T-helper 1 cell treated with Interleukin-12 subunit alpha and Interleukin-12 subunit beta and Interleukin-4 antibody, amounts not matched to agents 30 ng/mL and 1 ng/mL, for 36 hours (primary cell): ENCODE data around the gene MDFI. TPM values are rescaled to one million over a fixed set of nuclear protein-coding genes. Genes with fewer than 3 reads are reported as not detected.

Experiments
- intact Hi-C: fragments of 100-400 bp; cut with micrococcal nuclease; formaldehyde crosslinking; loops from one replicate; pipeline ENCODE4 v1.15.1; 2024
- total RNA-seq: library from RNA; stranded (reverse); gene quantifications from 2 replicates; pipeline ENCODE4 v1.2.3, GENCODE V29; 2022

MDFI gene
- total RNA-seq, 1 donor from 2014 or later: not detected

GRCh38 chr6:41670703-41671360 is 32.6 kb downstream of the MDFI start:
- intact Hi-C loops: no loop called here

DNA sequence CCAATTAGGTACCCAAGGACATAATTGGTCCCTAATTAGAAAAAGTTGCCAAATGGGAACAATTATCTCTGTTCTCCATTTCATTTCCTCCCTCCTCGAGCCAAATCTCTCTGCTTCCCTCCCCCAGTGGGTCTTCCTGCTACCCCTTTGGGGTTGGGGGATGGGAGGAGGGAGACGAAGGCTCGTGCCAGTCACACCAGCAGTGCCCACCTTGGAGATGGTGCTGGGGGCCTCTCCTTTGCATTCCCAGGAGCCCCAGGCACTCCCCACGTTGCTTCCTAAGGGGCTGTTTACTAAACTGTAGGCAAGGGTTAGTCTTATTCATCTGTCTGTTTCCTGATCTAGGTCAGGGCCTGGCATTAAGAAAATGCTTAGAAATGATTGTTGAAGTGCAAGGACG is 33.1 kb downstream of the MDFI start:
- intact Hi-C loops: no loop called here

DNA sequence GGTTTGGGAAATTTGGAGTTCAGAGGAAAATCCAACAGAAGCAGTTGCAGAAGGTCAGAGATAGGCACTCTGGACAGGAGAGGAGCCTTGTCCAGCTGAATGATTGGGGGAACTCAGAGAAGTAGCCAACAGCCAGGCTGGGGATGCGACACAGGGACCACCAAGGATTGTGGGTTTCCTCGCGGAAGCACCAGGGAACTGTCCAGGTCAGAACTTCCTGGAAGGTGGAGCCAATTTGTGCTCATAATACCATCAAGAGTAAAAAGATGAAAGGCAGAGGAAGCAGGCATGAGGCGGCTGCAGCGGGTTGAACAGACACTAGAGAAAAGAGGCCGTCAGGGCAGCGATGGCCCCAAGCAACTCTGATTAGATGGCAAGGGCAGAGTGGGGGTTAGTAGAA is 33.7 kb downstream of the MDFI start:
- intact Hi-C loops: no loop called here

DNA sequence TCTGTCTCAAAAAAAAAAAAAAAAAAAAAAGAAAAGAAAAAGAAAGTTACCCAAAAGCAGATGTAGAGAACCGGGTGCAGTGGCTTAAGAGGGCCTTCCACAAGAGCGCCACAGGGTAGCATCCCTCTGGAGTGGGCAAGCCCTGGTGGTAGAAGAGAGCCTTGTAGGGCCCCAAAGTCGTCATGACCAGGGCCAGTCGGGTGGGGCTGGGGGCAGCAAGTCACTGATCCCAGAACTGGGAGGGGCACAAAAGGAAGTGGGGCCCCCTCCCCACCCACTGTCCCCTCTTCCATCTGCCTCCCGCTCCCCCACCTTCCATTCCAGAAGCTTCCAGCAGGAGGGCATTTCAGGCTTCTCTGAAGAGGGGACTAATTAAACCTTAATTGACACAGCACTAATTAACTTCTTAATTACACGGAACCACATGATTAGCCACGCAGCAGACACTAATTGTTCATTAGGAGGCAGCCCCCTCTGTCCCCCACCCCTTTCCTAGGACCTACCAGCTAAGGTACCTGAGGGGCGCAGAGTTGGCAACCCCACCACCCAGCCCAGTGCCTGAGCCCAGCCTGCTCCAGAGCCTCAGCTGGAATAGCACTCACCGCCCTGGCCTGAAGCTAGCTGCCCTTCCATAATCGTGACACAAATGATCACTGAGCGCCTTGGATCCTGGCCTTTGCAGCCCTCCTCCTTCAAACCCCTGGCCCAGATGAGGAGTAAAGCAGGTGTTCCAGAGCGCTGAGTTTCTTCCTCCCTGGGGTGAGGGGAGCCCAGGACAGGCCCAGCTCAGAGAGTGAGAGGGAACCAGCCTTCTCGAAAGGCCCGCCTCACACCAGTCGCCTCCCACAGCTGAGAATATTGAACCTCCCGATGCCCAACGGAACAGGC is 34.8 kb downstream of the MDFI start:
- intact Hi-C loops: no loop called here

GRCh38 chr6:41673704-41674000 is 35.4 kb downstream of the MDFI start:
- intact Hi-C loops: no loop called here

- intact Hi-C loops: no loop called here
These were observed 36.1 kb downstream of the MDFI start for GRCh38 chr6:41674231-41675000.

GRCh38 chr6:41675176-41675775 is 37.0 kb downstream of the MDFI start:
- intact Hi-C loops: no loop called here

- intact Hi-C loops: no loop called here
These were observed 37.7 kb downstream of the MDFI start for GRCh38 chr6:41675992-41676391.

GRCh38 chr6:41676431-41676830 is 38.2 kb downstream of the MDFI start:
- intact Hi-C loops: no loop called here

DNA sequence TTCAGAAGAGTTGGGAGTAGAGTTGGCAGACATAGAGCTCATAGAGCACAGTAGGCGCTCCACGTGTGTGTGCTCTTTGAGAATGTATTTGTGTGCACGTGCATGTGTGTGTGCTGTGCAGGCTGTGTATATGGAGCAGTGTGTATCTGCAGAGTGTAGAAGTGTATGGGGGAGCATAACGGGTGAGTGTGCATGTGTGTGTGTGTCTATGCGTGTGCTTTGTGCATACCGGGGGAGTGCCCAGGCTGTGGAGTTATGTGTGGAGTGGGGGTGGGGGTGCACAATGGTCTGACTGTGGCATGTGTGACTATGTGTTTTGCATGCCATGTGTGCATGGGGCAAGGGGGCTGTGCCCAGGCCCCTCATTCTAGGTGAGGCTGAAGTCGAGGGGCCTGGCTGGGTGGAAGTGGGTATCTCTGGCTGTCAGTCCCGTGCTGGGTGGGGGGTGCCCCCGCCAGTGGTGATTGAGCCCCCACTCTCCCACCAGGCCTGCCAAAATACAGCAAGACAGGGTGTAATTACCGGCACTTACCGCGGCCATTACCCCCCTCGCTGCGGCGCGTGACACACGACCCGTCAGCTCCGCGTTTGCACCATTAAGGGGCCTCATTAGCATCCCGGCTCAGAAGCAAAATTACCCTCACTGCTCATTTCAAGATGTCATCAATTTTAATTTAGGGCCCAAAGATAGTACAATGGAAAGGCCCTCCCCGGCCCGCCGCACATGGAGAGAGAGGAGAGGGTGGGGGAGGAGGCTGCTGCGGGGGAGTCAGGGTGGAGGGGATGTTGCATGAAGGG is 39.1 kb downstream of the MDFI start:
- intact Hi-C loops: no loop called here

DNA sequence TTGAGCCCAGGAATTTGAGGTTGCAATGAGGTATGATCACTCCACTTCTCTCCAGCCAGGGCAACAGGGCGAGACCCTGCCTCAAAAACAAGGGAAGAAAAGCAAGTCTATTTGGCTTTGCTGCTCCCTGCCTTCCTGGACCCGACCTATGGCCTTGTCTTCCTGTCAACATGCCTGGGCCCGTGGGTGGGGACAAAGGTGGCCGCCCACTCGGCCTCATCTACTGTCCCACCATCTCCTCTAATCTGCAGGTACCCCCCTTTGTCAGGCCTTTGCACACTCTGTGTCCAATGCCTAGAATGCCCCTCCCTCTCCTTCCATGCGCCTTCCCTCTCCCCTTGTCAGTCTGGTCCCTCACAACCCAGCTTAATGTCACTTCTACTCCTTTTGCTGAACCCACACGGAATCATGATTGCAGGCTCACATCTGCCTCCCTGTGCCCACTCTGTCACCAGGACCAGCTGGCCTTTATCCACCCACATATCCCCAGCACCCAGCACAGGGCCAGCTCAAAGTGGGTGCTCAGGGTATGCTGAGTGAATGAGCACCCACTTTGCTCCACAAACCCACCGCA is 40.3 kb downstream of the MDFI start:
- intact Hi-C loops: no loop called here

DNA sequence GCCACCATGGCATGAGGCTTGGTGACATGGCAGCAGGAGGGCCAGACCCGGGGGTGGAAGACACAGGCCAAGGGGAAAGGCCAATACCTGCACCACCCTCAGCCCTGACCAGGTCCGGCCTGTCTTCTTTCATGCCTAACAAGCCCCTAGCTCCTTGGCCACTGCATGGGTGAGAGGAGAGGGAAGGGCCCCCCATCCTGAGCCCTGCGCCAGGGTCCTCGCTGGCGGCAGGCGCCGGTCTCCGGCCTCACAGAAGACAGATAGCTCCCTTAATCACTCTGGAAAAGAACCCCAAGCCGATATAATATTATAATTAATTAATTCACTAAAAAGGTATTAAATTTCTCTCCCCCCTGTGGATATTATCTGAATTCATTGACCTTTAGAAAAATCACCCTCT is 41.4 kb downstream of the MDFI start:
- intact Hi-C loops: loop anchor here (5.0 kb wide), 1 partner anchor 147 kb away; no protein-coding TSS in a partner anchor

- intact Hi-C loops: loop anchor here (5.0 kb wide), 1 partner anchor 148 kb away; no protein-coding TSS in a partner anchor
These were observed 42.1 kb downstream of the MDFI start for GRCh38 chr6:41680182-41680965.

- intact Hi-C loops: loop anchor here (5.0 kb wide), 1 partner anchor 150 kb away; no protein-coding TSS in a partner anchor
These were observed 43.8 kb downstream of the MDFI start for GRCh38 chr6:41682056-41682477.

DNA sequence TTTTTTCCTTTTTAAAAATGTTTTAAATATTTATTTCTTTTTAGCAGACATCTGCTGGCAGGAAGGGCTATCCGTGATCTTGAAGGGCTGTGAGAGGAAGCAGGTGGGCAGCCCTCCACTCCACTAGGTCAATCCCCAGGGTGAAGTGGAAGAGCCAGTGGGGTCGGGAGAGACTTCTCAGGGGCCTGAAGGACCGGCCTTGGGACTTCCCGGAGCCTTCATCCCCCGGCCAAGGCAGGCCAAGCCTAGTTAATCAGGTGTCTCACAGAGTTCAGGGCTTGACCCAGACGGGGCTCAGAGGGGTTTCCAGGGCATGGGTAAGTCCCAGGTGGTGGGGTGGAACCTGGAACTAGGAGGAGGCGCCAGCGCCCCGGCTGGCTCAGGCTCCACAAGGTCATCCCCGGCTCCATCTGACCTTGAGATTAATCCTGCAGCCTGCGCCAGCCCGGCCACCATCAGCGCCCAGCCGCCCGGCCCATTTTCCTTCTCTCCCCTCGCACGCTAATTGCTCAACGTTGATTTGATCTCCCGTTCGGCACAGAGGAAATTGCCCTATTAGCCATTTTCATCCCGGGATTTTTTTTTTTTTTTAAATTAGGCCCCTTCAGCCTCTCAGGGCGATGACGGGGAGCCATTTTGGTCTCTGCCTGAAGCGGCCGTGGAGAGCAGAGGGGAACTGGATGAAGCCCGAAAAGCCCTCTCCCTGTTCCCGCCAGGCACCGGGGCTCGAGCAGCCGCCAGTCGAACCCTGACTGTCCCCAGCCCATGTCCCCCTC is 44.4 kb downstream of the MDFI start:
- intact Hi-C loops: loop anchor here (1.0 to 5.0 kb wide), 7 partner anchors 53 to 376 kb away; partner anchors contain the start of gene TFEB

- intact Hi-C loops: loop anchor here (1.0 to 5.0 kb wide), 7 partner anchors 52 to 377 kb away; partner anchors contain the start of gene TFEB
These were observed 44.9 kb downstream of the MDFI start for GRCh38 chr6:41683273-41683522.

DNA sequence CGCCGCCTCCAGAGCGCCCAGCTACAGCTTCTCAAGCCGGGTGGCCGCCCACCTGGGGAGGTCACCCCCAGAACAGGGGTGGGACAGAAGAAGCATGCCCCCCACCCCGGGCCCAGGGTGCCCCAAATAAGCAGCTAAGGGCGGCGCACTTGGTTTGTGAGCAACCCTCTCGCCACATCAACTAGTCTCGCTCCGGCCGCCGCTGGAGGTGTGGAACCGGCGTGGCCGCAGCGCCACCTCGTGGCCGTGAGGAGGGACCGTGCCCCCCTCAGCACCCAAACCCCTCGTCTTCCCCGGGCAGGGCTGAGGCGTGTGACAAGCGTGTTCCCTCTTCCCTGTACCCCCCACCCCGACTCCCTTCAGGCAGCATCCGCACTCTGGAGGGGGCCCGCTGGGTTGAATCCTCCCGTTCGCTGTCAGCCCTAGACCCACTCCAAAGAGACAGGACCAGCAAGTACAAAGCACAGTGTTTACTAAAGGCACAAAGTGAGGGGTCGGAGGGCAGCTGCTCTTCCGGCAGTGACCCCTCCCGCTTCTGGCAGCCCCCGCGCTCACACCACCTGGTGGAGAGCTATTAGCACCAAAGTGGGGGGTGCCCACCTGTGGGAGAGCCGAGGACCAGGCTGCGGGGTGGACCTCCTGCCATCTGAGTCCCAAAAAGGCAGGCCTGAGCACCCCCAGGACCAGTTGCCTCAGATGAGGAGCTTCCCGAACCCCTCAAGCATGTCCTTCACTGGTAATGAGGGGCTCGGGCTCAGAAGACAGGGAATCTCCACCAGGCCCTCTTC is 45.4 kb downstream of the MDFI start:
- intact Hi-C loops: loop anchor here (1.0 to 5.0 kb wide), 7 partner anchors 52 to 377 kb away; partner anchors contain the start of gene TFEB
